ENCODE results near the gene CLDN7. TPM values are rescaled to one million over a fixed set of nuclear protein-coding genes. Genes with fewer than 3 reads are reported as not detected.

CLDN7 gene
- polyA plus RNA-seq, 6 donors from 2014 or later, result 2.9 to 6.9 (median 4.8) TPM; not detected in 1

DNA sequence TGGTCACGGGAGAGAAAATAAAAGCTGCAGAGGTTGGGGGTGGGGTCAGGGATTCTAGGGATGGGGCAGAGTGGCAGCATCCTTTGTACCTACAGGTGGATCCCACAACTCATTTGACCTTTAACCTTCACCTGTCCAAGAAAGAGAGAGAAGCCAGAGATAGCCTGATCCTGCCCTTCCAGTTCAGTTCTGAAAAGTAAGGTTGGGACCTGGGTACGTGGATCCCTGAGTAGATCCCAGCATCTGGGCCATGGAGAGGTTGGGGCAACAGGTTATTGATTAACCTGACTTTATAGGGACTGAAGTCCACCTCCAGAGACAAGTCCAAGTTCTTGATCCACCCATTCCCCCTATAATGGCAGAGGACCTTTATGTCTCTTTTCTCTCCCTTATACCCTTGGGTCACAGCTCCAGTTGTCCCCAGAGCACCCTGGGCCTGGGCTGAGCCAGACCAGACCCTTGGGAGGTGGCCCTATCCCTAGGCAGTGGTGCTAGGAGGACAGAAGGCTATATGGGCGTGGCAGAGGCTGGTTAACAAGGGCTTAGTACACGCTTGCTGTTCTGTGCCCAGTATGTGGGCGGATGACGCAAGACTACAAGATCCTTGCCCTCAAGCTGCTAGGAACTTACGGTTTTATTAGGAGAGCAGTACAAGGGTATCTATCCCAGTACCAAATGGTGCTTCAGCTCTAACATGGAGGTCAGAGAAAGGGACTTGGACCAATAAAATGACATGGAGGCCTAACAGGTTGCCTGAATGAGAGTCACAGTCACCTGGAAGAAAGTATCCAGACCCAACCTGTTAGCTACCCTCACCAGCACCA, 3.3 kb downstream of the CLDN7 start:
- ATAC-seq (ENCODE audit: low read depth in 2 of 2), result no peak
- Mint-ChIP-seq H3K9me3 (no peaks in the 10 kb centered on the region), H3K4me1 (peaks cover 20 to 35% (median 22%) of the 10 kb centered on the region in 3 donors), H3K27me3 (peaks cover 0 to 15% (median 12%) of the 10 kb centered on the region in 3 donors), H3K4me3 (peak overlapping the region in 4 of 8 donors; percentile 25 to 78 (median 59)), H3K36me3 (peaks cover 0 to 17% of the 10 kb centered on the region in 2 donors), H3K27ac (peak overlapping the region in 1 of 6 donors; percentile 84)
- no peak for DNase-seq

DNA sequence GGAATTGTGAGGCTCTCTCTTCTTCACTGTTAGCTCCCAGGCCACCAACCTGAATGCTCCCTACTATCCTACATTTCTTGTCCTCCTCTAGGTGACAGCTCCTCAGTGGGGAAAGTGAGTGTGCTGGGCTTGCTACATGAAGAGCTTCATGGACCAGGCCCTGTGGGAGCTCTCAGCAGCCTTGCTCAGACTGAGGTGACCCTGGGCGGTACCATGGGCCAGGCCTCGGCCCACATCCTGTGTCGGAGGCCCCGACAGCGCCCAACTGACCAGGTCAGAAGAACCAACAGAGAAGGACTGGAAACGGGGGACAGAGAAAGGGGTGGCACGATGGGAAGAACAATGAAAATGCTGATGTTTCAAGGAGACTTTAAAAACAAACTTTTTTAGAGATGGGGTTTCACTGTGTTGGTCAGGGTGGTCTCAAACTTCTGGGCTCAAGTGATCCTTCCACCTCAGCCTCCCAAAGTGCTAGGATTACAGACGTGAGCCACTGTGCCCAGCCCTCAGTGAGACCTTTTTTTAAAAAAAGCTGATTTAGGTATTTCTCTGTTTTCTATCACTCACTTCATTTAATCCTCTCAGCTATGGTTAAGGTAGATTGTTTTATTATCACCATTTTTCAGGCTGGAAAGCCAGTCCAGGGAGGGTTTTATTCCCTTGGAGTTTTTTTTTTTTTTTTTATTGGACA, 5.4 kb downstream of the CLDN7 start:
- Mint-ChIP-seq H3K4me1 (peaks cover 22 to 32% (median 23%) of the 10 kb centered on the region in 3 donors), H3K27me3 (no peaks in the 10 kb centered on the region), H3K9me3 (no peaks in the 10 kb centered on the region), H3K4me3 (peak overlapping the region in 1 of 8 donors; percentile 33), H3K27ac (peak overlapping the region in 2 of 6 donors; percentile 9 to 94), H3K36me3 (peaks cover 4 to 17% of the 10 kb centered on the region in 2 donors)
- DNase-seq (no peak), ATAC-seq (ENCODE audit: low read depth in 2 of 2) (no peak)

GRCh38 chr17:7254511-7254910, 7.8 kb downstream of the CLDN7 start:
- H3K36me3 Mint-ChIP-seq, result peaks cover 4 to 17% of the 10 kb centered on the region in 2 donors
- H3K4me1 Mint-ChIP-seq, result peaks cover 36 to 39% (median 37%) of the 10 kb centered on the region in 3 donors
- peak overlapping the region in 4 of 8 donors; percentile 24 to 98 (median 47) for H3K4me3 Mint-ChIP-seq
- no peaks in the 10 kb centered on the region for H3K9me3 Mint-ChIP-seq
- no peaks in the 10 kb centered on the region for H3K27me3 Mint-ChIP-seq
- peak overlapping the region in 2 of 6 donors; percentile 52 to 85 for H3K27ac Mint-ChIP-seq
- ATAC-seq (ENCODE audit: low read depth in 2 of 2), result no peak
- DNase-seq, result no peak

DNA sequence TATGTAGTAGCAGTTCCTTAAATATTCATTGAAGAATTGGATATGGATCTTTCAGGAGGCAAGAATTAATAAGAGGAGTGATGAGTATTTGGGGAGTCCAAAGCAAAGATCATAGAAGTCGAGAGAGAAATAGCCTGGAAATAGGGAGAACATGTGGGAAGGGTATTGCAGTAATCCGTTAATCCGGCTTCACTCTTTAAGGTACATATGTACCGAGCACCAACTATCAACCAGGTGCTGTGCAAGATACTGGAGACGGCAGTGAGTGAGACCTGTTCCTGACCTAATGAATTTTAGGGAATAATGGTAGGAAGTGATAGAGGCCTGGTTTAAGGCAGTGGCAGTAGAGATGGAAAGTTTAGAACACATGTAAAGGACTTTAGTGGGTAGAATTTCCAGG, 9.2 kb downstream of the CLDN7 start:
- DNase-seq (no peak), ATAC-seq (ENCODE audit: low read depth in 2 of 2) (no peak)
- peaks cover 47 to 52% (median 48%) of the 10 kb centered on the region in 3 donors for H3K4me1 Mint-ChIP-seq
- H3K27me3 Mint-ChIP-seq, result no peaks in the 10 kb centered on the region
- peak overlapping the region; percentile 90 to 99 (median 98) for H3K4me3 Mint-ChIP-seq
- H3K27ac Mint-ChIP-seq, result peak overlapping the region; percentile 99 to 100 (median 100)
- no peaks in the 10 kb centered on the region for H3K9me3 Mint-ChIP-seq
- peaks cover 4 to 17% of the 10 kb centered on the region in 2 donors for H3K36me3 Mint-ChIP-seq

DNA sequence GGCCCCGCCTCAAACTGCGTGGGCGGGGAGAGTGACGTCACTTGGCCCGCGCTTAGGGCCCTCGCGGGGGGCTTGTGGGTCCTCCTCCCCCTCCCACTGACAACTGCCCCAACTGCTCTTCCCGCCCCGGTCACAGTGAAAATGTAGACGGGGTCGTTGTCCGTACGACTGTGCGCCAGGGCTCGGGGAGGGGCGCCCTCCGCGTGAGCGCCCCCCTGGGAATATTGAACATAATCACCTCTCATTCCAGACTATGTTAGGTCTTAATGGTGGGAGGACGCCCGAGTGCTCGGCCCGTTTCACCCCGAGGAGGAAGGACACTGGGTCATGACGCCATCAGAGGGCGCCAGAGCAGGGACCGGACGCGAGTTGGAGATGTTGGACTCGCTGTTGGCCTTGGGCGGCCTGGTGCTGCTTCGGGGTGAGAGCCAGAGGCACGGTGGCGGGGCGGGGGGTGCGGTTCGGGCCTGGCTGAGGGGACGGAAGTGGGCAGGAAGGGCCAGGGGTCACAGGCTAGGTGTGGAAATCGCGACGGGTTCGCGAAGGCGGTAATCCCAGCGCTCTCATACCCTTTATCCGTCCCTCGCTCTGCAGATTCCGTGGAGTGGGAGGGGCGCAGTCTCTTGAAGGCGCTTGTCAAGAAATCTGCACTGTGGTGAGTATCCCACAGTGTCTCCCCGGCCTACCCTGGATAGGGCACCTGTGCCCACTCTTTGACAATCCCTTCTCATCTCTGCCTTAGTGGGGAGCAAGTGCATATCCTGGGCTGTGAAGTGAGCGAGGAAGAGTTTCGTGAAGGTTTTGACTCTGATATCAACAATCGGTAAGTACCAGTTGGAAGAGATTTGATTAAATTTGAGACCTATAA, 9.9 kb downstream of the CLDN7 start, which contains the start of gene ELP5:
ELP5 (plus strand) TSS at position 40 of the 868 bp plus-strand sequence; CDS start at position 376, 336 bp downstream.
- peak; percentile 62 to 65 for ATAC-seq (ENCODE audit: low read depth in 2 of 2)
- H3K9me3 Mint-ChIP-seq, result no peaks in the 10 kb centered on the region
- H3K36me3 Mint-ChIP-seq, result peaks cover 4 to 17% of the 10 kb centered on the region in 2 donors
- H3K27me3 Mint-ChIP-seq, result no peaks in the 10 kb centered on the region
- DNase-seq, result peak; percentile 93
- H3K27ac Mint-ChIP-seq, result peak within 1 kb of the TSS; percentile 99 to 100 (median 100)
- peak within 1 kb of the TSS; percentile 90 to 99 (median 98) for H3K4me3 Mint-ChIP-seq
- peaks cover 47 to 52% (median 48%) of the 10 kb centered on the region in 3 donors for H3K4me1 Mint-ChIP-seq

DNA sequence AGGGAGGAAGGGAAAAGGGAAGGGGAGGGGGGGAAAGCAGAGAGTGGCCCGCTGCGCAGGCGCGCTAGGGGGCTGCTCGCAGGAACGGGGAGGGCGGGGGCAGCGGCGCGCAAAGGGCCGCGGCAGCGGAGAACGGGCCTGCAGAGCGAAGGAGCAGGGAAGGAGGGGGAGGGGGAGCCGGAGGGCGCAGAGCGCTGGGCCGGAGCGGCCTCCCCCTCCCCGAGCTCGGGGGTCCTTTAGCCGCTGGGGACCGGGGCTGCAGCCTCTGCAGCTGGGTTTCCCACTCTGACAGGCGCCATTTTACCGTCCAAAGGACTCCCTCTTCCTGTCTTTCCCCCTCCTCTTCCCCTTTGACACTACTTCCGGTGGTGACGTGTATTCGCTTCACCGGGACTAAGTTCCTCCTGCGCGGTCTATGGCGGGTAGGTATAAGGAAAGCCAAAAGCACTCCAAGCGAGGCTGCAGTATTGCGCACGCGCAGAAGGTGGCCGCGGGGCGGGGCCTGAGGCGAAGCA, 10.6 kb downstream of the CLDN7 start, which contains the start of gene CTDNEP1:
CTDNEP1 (minus strand) TSS at position 74 of the 515 bp plus-strand sequence. CDS start 438 bp downstream, outside the sequence.
- Mint-ChIP-seq H3K9me3 (no peaks in the 10 kb centered on the region), H3K4me3 (peak within 1 kb of the TSS; percentile 90 to 99 (median 98)), H3K27ac (peak within 1 kb of the TSS; percentile 99 to 100 (median 100)), H3K27me3 (no peaks in the 10 kb centered on the region), H3K4me1 (peaks cover 47 to 50% (median 49%) of the 10 kb centered on the region in 3 donors), H3K36me3 (peaks cover 4 to 15% of the 10 kb centered on the region in 2 donors)
- DNase-seq, result peak; percentile 99
- ATAC-seq (ENCODE audit: low read depth in 2 of 2), result peak; percentile 86

DNA sequence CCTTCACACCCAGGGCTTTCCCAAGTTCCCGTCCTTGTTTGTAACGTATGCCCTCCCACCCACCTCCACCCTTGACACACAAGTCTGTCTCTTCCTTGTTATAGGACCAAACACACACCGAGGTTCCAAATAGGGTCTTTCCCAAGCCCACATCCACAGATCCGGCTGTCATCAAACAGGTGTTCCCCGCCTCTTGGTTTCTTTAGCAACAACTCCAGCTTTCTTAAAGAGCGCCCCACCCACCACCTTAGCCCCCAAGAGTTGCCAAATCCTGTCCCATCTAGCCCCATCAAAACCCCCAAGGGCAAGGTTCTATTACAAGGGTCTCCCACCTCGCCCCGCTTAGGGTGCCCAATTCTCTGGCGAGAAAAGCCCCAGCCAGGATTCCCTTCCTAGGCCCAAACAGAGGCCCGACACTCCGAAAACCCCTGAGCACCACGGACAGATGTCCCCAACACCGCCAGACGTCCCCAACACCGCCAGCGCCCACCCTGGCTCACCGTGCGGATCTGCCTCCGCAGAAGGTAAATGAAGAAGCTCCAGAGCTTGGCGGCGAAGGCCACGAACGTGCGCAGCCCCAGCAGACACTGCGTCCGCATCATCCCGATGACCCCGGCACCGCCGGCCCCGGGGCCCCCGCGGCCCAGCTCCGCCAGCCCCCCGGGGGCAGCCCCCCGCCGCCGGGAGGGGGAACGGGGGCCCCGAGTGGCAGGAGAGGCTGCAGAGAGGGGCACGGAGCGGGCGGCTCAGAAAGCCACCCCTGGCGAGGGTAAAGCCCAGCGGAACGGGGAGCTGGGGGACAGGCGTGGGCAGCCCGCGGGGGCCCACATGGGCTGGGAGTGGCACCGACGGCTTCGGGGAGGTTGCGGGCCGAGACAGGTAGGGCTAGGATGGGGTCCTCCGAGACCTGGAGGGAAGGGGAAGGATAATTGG, 11.3 kb downstream of the CLDN7 start:
- ATAC-seq (ENCODE audit: low read depth in 2 of 2), result peak in 1 of 2 donors; percentile 1
- Mint-ChIP-seq H3K9me3 (no peaks in the 10 kb centered on the region), H3K4me3 (peak overlapping the region; percentile 90 to 99 (median 98)), H3K27me3 (no peaks in the 10 kb centered on the region), H3K36me3 (peaks cover 12 to 16% of the 10 kb centered on the region in 2 donors), H3K4me1 (peaks cover 50 to 55% (median 54%) of the 10 kb centered on the region in 3 donors), H3K27ac (peak overlapping the region; percentile 96 to 100 (median 99))
- DNase-seq, result no peak

GRCh38 chr17:7249830-7250229, 12.4 kb downstream of the CLDN7 start:
- H3K4me1 Mint-ChIP-seq, result peaks cover 51 to 56% (median 55%) of the 10 kb centered on the region in 3 donors
- H3K4me3 Mint-ChIP-seq, result peak overlapping the region; percentile 90 to 98 (median 95)
- H3K9me3 Mint-ChIP-seq, result no peaks in the 10 kb centered on the region
- no peaks in the 10 kb centered on the region for H3K27me3 Mint-ChIP-seq
- H3K27ac Mint-ChIP-seq, result peak overlapping the region in 4 of 6 donors; percentile 82 to 99 (median 98)
- peaks cover 15 to 16% of the 10 kb centered on the region in 2 donors for H3K36me3 Mint-ChIP-seq
- ATAC-seq (ENCODE audit: low read depth in 2 of 2) (no peak), DNase-seq (no peak)

- H3K9me3 Mint-ChIP-seq, result no peaks in the 10 kb centered on the region
- peak overlapping the region in 7 of 8 donors; percentile 48 to 98 (median 92) for H3K4me3 Mint-ChIP-seq
- H3K27me3 Mint-ChIP-seq, result no peaks in the 10 kb centered on the region
- DNase-seq (no peak), ATAC-seq (ENCODE audit: low read depth in 2 of 2) (no peak)
- H3K27ac Mint-ChIP-seq, result peak overlapping the region in 4 of 6 donors; percentile 16 to 99 (median 73)
- H3K4me1 Mint-ChIP-seq, result peaks cover 51 to 55% (median 53%) of the 10 kb centered on the region in 3 donors
- peaks cover 12 to 15% of the 10 kb centered on the region in 2 donors for H3K36me3 Mint-ChIP-seq
Observed at GRCh38 chr17:7249214-7249613, 13.1 kb downstream of the CLDN7 start.

- H3K36me3 Mint-ChIP-seq, result peaks cover 12 to 15% of the 10 kb centered on the region in 2 donors
- peaks cover 51 to 55% (median 53%) of the 10 kb centered on the region in 3 donors for H3K4me1 Mint-ChIP-seq
- peak overlapping the region in 3 of 6 donors; percentile 21 to 99 (median 57) for H3K27ac Mint-ChIP-seq
- H3K4me3 Mint-ChIP-seq, result peak overlapping the region in 6 of 8 donors; percentile 12 to 98 (median 69)
- no peaks in the 10 kb centered on the region for H3K27me3 Mint-ChIP-seq
- DNase-seq (no peak), ATAC-seq (ENCODE audit: low read depth in 2 of 2) (no peak)
- H3K9me3 Mint-ChIP-seq, result no peaks in the 10 kb centered on the region
Observed at GRCh38 chr17:7248796-7249195, 13.5 kb downstream of the CLDN7 start.

DNA sequence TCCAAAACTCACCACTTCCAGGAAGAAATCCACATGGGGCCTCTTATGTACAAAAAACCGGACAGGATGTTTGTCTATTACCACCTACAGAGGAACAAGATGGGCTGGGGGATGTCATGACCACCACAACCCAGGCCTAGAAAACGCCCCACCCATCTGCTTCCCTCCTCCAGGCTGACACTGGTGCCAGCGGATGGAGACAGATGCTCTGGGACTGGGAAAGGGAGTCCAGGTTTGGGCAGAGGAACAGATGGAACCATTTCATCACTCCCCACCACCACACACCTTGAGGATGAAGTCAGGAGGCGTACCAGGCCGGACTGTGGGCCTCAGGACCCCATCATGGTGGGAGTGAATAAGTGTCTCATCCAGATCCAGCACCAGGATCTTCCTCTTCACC, 15.5 kb downstream of the CLDN7 start:
- H3K4me3 Mint-ChIP-seq, result peak overlapping the region in 1 of 8 donors; percentile 58
- H3K27ac Mint-ChIP-seq, result peak overlapping the region in 2 of 6 donors; percentile 3 to 17
- no peaks in the 10 kb centered on the region for H3K27me3 Mint-ChIP-seq
- no peak for ATAC-seq (ENCODE audit: low read depth in 2 of 2)
- peaks cover 0 to 4% (median 0%) of the 10 kb centered on the region in 7 donors for H3K9me3 Mint-ChIP-seq
- DNase-seq, result no peak
- H3K4me1 Mint-ChIP-seq, result peaks cover 48 to 56% (median 50%) of the 10 kb centered on the region in 3 donors
- H3K36me3 Mint-ChIP-seq, result peaks cover 15 to 19% of the 10 kb centered on the region in 2 donors

Measured in naive B cell (primary cell).